ENCODE data around the gene SH3TC1. TPM values are rescaled to one million over a fixed set of nuclear protein-coding genes. Genes with fewer than 3 reads are reported as not detected.

SH3TC1 gene
- total and polyA plus RNA-seq, 2 of the 13 experiments (the other 11 are each of a cell fraction or from before 2014, with no cell fraction given): 14.9 to 21.8 TPM

DNA sequence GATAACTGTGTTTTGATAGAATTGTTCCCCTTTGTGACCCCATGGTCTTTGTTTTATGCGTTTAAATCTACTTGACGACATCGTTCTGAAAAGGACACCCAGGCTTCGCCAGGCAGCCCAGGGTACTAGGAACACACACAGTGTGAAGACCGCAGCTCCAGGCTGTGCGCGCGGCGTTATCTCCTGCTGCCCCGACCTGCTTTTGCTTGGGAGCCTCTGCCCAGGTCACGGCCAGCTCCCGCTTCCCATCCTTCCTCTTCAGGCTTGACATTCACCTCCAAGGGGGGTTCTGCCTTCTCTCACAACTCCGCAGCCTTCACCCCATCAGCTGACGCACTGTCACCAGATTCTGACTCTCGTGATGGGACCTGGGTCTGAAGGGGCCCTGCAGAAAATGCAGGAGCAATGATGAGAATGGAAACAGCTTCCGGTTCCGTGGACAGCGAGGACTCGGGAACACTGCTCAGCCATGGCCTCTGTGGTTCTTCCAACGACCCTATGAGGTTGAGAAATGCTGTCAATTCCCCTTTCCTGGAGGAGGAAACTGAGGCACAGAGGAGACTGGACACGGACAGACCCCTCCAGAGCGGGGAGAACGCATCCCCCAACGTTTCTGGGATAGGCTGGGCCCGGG, 69.9 kb downstream of the SH3TC1 start:
- ATAC-seq: no peak
- H3K9ac ChIP-seq (ENCODE audit: insufficient read depth, low read depth, low read length): no peak overlapping the region
- H3K79me2 ChIP-seq (ENCODE audit: insufficient read depth, low read length): no peaks in the 10 kb centered on the region
- intact Hi-C loops (cut with micrococcal nuclease; ENCODE audit: unreplicated experiment) (no loop called here), in situ Hi-C loops (cut with HindIII; ENCODE audit: extremely low pct_ligation_motif_present, low pct_unique_long_range_greater_than_20kb) (loop anchor here (5.0 kb wide), 1 partner anchor 133 kb away; no protein-coding TSS in a partner anchor)
- no peak for DNase-seq (ENCODE audit: low spot score)
- WGBS (ENCODE audit: low lambda C conversion rate): 60% methylated on average over 20 of the region's 25 CpGs
- TF ChIP-seq, protein P1, sequence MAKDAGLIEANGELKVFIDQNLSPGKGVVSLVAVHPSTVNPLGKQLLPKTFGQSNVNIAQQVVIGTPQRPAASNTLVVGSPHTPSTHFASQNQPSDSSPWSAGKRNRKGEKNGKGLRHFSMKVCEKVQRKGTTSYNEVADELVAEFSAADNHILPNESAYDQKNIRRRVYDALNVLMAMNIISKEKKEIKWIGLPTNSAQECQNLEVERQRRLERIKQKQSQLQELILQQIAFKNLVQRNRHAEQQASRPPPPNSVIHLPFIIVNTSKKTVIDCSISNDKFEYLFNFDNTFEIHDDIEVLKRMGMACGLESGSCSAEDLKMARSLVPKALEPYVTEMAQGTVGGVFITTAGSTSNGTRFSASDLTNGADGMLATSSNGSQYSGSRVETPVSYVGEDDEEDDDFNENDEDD (CRISPR knock-in tag; IDR thresholded peaks at IDR 0.05; ENCODE audit: borderline replicate concordance): no peak
- no peak for TF ChIP-seq MED13 (CRISPR knock-in tag; IDR thresholded peaks at IDR 0.05)
- TF ChIP-seq ZNF510 (CRISPR knock-in tag; IDR thresholded peaks at IDR 0.05; ENCODE audit: low read depth): no peak
- no peak for TF ChIP-seq HHEX (CRISPR knock-in tag; IDR thresholded peaks at IDR 0.05)
- TF ChIP-seq THRA (CRISPR knock-in tag; IDR thresholded peaks at IDR 0.05; ENCODE audit: borderline replicate concordance): no peak
- TF ChIP-seq PRMT3 (CRISPR knock-in tag; IDR thresholded peaks at IDR 0.05; ENCODE audit: borderline replicate concordance, low read depth): no peak
- no peaks in the 10 kb centered on the region for H3K36me3 ChIP-seq (replicated peaks in 1 of 2; ENCODE audit: control insufficient read depth in 1 of 2, insufficient read depth in 2 of 2, low read length in 2 of 2)
- no peak overlapping the region for H2AFZ ChIP-seq (ENCODE audit: low read length)
- peaks cover 12 to 53% of the 10 kb centered on the region in 2 experiments for H3K27me3 ChIP-seq (ENCODE audit: control insufficient read depth in 1 of 2, insufficient read depth in 2 of 2, low read length in 2 of 2)
- peaks cover 14% of the 10 kb centered on the region for H3K4me1 ChIP-seq (ENCODE audit: insufficient read depth, low read length)
- H3K9me3 ChIP-seq (ENCODE audit: low read length): no peaks in the 10 kb centered on the region
- BruUV-seq (replicated peaks): no TSS peak
- POLR2A ChIA-PET: no interaction called here
- CTCF ChIA-PET (ENCODE audit: low intra/inter-chr PET ratio, low total read pairs): no interaction called here
- peak overlapping the region; percentile 63 for H3K4me2 ChIP-seq (ENCODE audit: low read depth, low read length)
- FAIRE-seq: no peak
- no peak overlapping the region; a peak in 2 of 6 replicates for H3K4me3 ChIP-seq (replicated peaks in 1 of 3; ENCODE audit: insufficient read depth in 1 of 3, low read depth in 2 of 3, low read length in 3 of 3)
- no peaks in the 10 kb centered on the region for H4K20me1 ChIP-seq (ENCODE audit: insufficient read depth, low read length)
- no peak overlapping the region for H3K27ac ChIP-seq (ENCODE audit: extremely low read length, insufficient read depth, low read length)

Data from HepG2 (cell line).